ENCODE results near the gene UCHL5. TPM values are rescaled to one million over a fixed set of nuclear protein-coding genes. Genes with fewer than 3 reads are reported as not detected.

UCHL5 gene, protein sequence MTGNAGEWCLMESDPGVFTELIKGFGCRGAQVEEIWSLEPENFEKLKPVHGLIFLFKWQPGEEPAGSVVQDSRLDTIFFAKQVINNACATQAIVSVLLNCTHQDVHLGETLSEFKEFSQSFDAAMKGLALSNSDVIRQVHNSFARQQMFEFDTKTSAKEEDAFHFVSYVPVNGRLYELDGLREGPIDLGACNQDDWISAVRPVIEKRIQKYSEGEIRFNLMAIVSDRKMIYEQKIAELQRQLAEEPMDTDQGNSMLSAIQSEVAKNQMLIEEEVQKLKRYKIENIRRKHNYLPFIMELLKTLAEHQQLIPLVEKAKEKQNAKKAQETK
- total RNA-seq, result 10 to 100 TPM in 3 of 4 donors, 1 to 10 TPM in 1; 7.4 to 40.9 (median 23.1) TPM

DNA sequence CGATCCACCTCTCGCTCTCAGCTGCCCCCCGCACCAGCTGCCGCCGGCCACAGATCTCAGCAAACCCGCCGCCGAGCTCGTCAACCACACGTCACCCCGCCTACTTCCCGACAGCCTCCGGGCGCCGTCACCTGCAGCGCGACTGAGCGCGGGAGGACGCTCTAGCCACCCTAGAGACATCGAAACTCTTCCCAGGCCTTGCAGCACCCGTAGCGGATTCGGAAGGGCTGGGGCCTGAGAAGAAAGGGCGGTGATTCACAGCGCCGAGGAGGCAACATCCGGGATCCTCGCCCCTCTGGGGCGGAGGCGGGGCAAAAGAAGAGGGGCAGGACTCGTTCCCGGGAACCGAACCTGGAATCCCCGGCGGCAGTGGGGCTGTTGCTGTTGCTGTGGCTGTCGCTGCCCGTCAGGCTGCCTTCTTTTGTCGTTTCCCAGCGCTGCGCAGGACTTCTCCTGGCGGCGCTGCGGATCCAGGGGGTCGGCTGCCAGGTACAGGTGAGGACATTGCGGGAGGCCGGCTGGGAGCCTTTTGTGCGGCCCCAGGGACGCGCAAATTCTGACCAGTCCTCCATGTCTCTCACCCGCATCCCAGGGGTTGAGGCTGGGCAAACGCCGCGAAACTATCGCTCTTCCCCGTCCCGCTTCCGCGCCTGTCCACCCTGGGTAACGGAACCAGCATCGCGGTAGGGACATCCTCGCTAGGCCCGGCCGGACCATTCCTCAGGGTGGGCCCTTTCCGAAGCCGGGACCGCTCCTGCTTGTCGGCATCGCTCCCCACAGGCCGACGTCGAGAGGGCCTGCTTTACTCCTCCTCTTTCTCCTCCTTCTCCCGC lies at the start of gene UCHL5, which contains the start of gene RO60:
TSS of gene UCHL5 (minus strand) at position 79 of the 833 bp plus-strand sequence. CDS start 100 bp downstream, outside the sequence.
TSS of gene RO60 (plus strand) at position 331 of the 833 bp plus-strand sequence. CDS start 9,443 bp downstream, outside the sequence.
- TF ChIP-seq, protein P1, sequence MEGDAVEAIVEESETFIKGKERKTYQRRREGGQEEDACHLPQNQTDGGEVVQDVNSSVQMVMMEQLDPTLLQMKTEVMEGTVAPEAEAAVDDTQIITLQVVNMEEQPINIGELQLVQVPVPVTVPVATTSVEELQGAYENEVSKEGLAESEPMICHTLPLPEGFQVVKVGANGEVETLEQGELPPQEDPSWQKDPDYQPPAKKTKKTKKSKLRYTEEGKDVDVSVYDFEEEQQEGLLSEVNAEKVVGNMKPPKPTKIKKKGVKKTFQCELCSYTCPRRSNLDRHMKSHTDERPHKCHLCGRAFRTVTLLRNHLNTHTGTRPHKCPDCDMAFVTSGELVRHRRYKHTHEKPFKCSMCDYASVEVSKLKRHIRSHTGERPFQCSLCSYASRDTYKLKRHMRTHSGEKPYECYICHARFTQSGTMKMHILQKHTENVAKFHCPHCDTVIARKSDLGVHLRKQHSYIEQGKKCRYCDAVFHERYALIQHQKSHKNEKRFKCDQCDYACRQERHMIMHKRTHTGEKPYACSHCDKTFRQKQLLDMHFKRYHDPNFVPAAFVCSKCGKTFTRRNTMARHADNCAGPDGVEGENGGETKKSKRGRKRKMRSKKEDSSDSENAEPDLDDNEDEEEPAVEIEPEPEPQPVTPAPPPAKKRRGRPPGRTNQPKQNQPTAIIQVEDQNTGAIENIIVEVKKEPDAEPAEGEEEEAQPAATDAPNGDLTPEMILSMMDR (IDR thresholded peaks at IDR 0.05), result peak in 2 of 4 experiments; percentile 22 to 59
- TF ChIP-seq POLR2A (IDR thresholded peaks at IDR 0.05), result peak; percentile 74 to 84
- H3K4me3 ChIP-seq, result peak within 1 kb of the TSS; percentile 63 to 80
- intact Hi-C loops (cut with DNase I; ENCODE audit: low total_unique reads), result loop anchor here (10.0 kb wide), 1 partner anchor 45 kb away; the partner anchor contains the start of gene GLRX2
- H3K36me3 ChIP-seq, result no peaks in the 10 kb centered on the region
- peak within 1 kb of the TSS; percentile 93 to 95 for H3K27ac ChIP-seq
- H3K27me3 ChIP-seq, result no peaks in the 10 kb centered on the region
- no peaks in the 10 kb centered on the region for H3K9me3 ChIP-seq
- peak; percentile 96 for DNase-seq
- H3K4me1 ChIP-seq, result peaks cover 0 to 4% of the 10 kb centered on the region in 2 donors

DNA sequence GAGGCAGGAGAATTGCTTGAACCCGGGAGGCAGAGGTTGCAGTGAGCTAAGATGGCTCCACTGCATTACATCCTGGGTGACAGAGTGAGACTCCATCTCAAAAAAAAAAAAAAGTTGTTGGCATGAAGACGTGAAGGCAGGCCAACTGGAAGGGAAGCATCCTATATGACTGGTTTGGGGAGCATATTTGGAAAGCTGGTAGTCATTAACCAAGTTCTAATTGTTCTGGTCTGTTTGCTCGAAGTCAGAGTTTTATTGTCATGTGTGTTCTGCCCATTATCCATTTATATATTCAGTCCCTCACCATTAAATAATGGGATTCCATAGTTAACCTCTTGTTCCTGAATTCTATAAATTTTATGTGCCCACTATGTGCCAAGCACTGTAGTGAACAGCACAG lies 49.3 kb upstream of the UCHL5 start:
- intact Hi-C loops (cut with DNase I; ENCODE audit: low total_unique reads), result loop anchor here (10.0 kb wide), 1 partner anchor 54 kb away; the partner anchor contains the start of genes RO60 and UCHL5
- no peaks in the 10 kb centered on the region for H3K36me3 ChIP-seq
- no peak overlapping the region for H3K27ac ChIP-seq

DNA sequence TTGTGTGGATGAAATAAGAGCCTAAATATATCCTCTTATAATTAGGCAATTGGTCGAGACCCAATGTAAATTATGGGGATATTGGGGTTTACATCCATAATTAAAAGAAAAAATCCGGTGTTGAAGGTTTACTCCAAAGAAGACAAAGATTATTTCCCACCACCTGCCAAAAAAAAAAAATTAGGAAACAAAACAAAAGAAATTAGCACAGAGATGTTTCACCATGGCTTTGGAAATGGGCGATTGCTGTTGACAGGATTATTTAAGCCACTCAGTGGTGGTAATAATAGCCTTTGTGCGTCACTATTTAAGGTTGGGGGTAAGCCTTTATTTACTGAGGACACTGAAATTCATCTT lies 46.6 kb upstream of the UCHL5 start:
- TF ChIP-seq POLR2A (IDR thresholded peaks at IDR 0.05), result no peak
- TF ChIP-seq, protein P1 (IDR thresholded peaks at IDR 0.05), result no peak
- no peak for DNase-seq
- Histone ChIP-seq H3K36me3 (no peaks in the 10 kb centered on the region), H3K27me3 (no peaks in the 10 kb centered on the region), H3K9me3 (no peaks in the 10 kb centered on the region), H3K4me1 (peaks cover 6 to 10% of the 10 kb centered on the region in 2 donors), H3K4me3 (peak overlapping the region; percentile 73 to 95), H3K27ac (peak overlapping the region; percentile 92 to 97)
- intact Hi-C loops (cut with DNase I; ENCODE audit: low total_unique reads), result loop anchor here (10.0 kb wide), 1 partner anchor 51 kb away; the partner anchor contains the start of genes RO60 and UCHL5

More for the DNA sequence above, 49.3 kb upstream of the UCHL5 start:
- Histone ChIP-seq H3K4me3 (no peak overlapping the region), H3K4me1 (peaks cover 3 to 7% of the 10 kb centered on the region in 2 donors), H3K27me3 (no peaks in the 10 kb centered on the region), H3K9me3 (no peaks in the 10 kb centered on the region)
- no peak for DNase-seq
- TF ChIP-seq, protein P1 (IDR thresholded peaks at IDR 0.05), result no peak
- no peak for TF ChIP-seq POLR2A (IDR thresholded peaks at IDR 0.05)

DNA sequence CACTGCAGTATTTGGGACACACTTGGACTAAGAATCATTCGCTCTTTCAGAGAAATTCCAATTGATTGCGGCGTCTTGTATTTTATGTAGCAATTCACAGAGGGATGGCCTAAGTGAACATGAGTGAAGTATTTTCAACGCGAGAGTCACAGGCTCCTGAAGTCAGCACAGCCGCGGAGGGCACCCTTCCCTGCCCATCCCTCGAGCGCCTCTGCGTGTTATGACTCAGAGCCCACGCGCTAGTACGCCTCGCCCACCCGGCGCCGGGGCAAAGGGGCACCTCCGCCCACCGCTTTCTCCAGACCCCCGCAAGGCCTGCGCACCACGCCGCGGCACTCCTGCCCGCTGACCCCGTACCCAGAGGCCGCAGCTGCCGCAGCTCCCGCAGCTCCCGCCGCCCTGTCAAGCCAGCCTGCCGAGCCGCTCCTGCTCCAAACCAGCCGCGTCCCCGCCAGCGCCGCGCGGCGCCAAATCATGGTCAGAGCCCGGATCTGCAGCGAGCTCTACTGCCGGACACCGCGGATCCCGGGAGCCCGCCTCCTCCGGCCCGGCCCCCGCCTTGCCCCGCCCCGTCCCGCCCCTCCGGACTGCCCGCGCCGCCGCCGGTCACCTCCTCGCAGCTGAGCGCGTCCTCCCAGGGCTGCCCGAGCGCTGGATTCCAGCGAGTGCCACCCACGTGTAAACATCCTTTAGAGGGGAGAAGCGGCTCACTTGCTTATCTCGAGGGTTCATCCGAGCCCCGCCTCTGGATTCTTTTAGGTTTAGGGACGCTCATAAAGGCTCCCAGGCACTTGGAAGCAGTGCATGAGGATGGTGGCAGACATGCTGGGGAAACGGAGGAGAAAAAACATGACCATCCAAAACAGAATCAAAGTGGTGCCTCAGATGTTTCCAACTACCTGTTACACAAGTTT lies 46.0 kb upstream of the UCHL5 start, which contains the start of gene GLRX2:
TSS of gene GLRX2 (minus strand) at position 508 of the 914 bp plus-strand sequence. CDS start at position 476, 32 bp downstream.
- Histone ChIP-seq H3K27me3 (no peaks in the 10 kb centered on the region), H3K9me3 (no peaks in the 10 kb centered on the region), H3K36me3 (no peaks in the 10 kb centered on the region), H3K27ac (peak within 1 kb of the TSS; percentile 92 to 97), H3K4me1 (peaks cover 6 to 10% of the 10 kb centered on the region in 2 donors), H3K4me3 (peak within 1 kb of the TSS; percentile 73 to 95)
- peak; percentile 83 to 86 for DNase-seq
- intact Hi-C loops (cut with DNase I; ENCODE audit: low total_unique reads), result loop anchor here (10.0 kb wide), 1 partner anchor 50 kb away; the partner anchor contains the start of genes RO60 and UCHL5
- TF ChIP-seq, protein P1 (IDR thresholded peaks at IDR 0.05), result peak in 2 of 4 experiments; percentile 9 to 18
- peak; percentile 61 to 88 for TF ChIP-seq POLR2A (IDR thresholded peaks at IDR 0.05)
